ENCODE measurements around the gene ACTG1. TPM values are rescaled to one million over a fixed set of nuclear protein-coding genes. Genes with fewer than 3 reads are reported as not detected.

Gene ACTG1
- total RNA-seq, 4 donors from 2014 or later: 1,023 to 5,472 (median 2,159) TPM

GRCh38 chr17:81470270-81470943, 42.2 kb downstream of the ACTG1 start:
- H3K27ac ChIP-seq: peak overlapping the region in 1 of 2 donors; percentile 52
- intact Hi-C loops (cut with DNase I; ENCODE audit: low total_unique reads): no loop called here

GRCh38 chr17:81469266-81469665, 43.3 kb downstream of the ACTG1 start:
- Histone ChIP-seq H3K4me1 (no peaks in the 10 kb centered on the region), H3K27ac (no peak overlapping the region), H3K9me3 (no peaks in the 10 kb centered on the region), H3K36me3 (no peaks in the 10 kb centered on the region), H3K4me3 (no peak overlapping the region), H3K27me3 (no peaks in the 10 kb centered on the region)
- intact Hi-C loops (cut with DNase I; ENCODE audit: low total_unique reads): no loop called here
- TF ChIP-seq CTCF (IDR thresholded peaks at IDR 0.05) (no peak), POLR2A (IDR thresholded peaks at IDR 0.05) (no peak)
- DNase-seq: no peak

More at GRCh38 chr17:81470270-81470943, 42.2 kb downstream of the ACTG1 start:
- no peaks in the 10 kb centered on the region for H3K27me3 ChIP-seq
- H3K4me1 ChIP-seq: no peaks in the 10 kb centered on the region
- H3K4me3 ChIP-seq: no peak overlapping the region
- H3K36me3 ChIP-seq: no peaks in the 10 kb centered on the region
- TF ChIP-seq POLR2A (IDR thresholded peaks at IDR 0.05): no peak
- TF ChIP-seq CTCF (IDR thresholded peaks at IDR 0.05): no peak
- no peaks in the 10 kb centered on the region for H3K9me3 ChIP-seq
- DNase-seq: no peak

GRCh38 chr17:81468770-81469121, 43.9 kb downstream of the ACTG1 start:
- Histone ChIP-seq H3K9me3 (no peaks in the 10 kb centered on the region), H3K27ac (no peak overlapping the region), H3K4me3 (no peak overlapping the region), H3K36me3 (no peaks in the 10 kb centered on the region), H3K4me1 (no peaks in the 10 kb centered on the region), H3K27me3 (no peaks in the 10 kb centered on the region)
- intact Hi-C loops (cut with DNase I; ENCODE audit: low total_unique reads): no loop called here
- DNase-seq: no peak
- TF ChIP-seq POLR2A (IDR thresholded peaks at IDR 0.05) (no peak), CTCF (IDR thresholded peaks at IDR 0.05) (no peak)

- H3K4me1 ChIP-seq: no peaks in the 10 kb centered on the region
- intact Hi-C loops (cut with DNase I; ENCODE audit: low total_unique reads): no loop called here
- no peak overlapping the region for H3K4me3 ChIP-seq
- H3K27me3 ChIP-seq: no peaks in the 10 kb centered on the region
- no peaks in the 10 kb centered on the region for H3K9me3 ChIP-seq
- no peaks in the 10 kb centered on the region for H3K36me3 ChIP-seq
- DNase-seq: no peak
- TF ChIP-seq POLR2A (IDR thresholded peaks at IDR 0.05) (no peak), CTCF (IDR thresholded peaks at IDR 0.05) (no peak)
- H3K27ac ChIP-seq: no peak overlapping the region
Observed at GRCh38 chr17:81468111-81468769, 44.4 kb downstream of the ACTG1 start.

Measured in uterus (tissue), 4 donors.